Tibial nerve (tissue), 4 donors: ENCODE results near the gene HSD17B1. TPM values are rescaled to one million over a fixed set of nuclear protein-coding genes. Genes with fewer than 3 reads are reported as not detected.
A peak's percentile ranks its signal among the peaks of the same experiment; 100 is the strongest.

Source experiments
- DNase-seq, 2 donors: peaks; one replicate each; pipeline ENCODE4 v3.0.0-alpha.2; 2019; ENCODE audit warnings: low spot score in 2 of 2
- H3K27ac ChIP-seq, 4 donors: fragments of 200-600 bp; sonication (generic) in 3 of 4; one replicate each; pipeline ENCODE4 v1.5.1; 2017 to 2019; ENCODE audit warnings: mild to moderate bottlenecking in 1 of 4
- H3K27me3 ChIP-seq, 2 donors: fragments of 200-600 bp; sonication (generic) in 1 of 2; one replicate each; pipeline versions ENCODE4 v1.5.1 to v1.6.0; 2017 to 2019
- H3K36me3 ChIP-seq, 3 donors: fragments of 200-600 bp; sonication (generic); one replicate each; pipeline ENCODE4 v1.5.1; 2018 to 2019
- H3K4me1 ChIP-seq, 4 donors: fragments of 200-600 bp; sonication (generic) in 3 of 4; one replicate each; pipeline ENCODE4 v1.5.1; 2017 to 2019
- H3K4me3 ChIP-seq, 4 donors: fragments of 200-600 bp; sonication (generic) in 3 of 4; one replicate each; pipeline ENCODE4 v1.5.1; 2017 to 2019; ENCODE audit warnings: mild to moderate bottlenecking in 1 of 4, moderate library complexity in 1 of 4
- H3K9me3 ChIP-seq, 4 donors: fragments of 200-600 bp; sonication (generic) in 3 of 4; one replicate each; pipeline ENCODE4 v1.5.1; 2017 to 2019
- EP300 ChIP-seq, 2 donors: sonication (generic); formaldehyde crosslinking; IDR thresholded peaks; one replicate each; pipeline ENCODE4 v1.6.1; 2017; ENCODE audit warnings: antibody characterized with exemption in 2 of 2, mild to moderate bottlenecking in 1 of 2
- POLR2A ChIP-seq, 2 donors: fragments of 450-650 bp; IDR thresholded peaks; one replicate each; pipeline ENCODE4 v1.6.1; 2017; ENCODE audit warnings: antibody characterized with exemption in 2 of 2, mild to moderate bottlenecking in 2 of 2, moderate library complexity in 2 of 2
- WGBS, 2 donors: methylation state at CpG; one replicate each; pipeline ENCODE4 v1.1.5; 2018; 5-methylcytosine and 5-hydroxymethylcytosine counted together
- total RNA-seq, 4 donors: library from RNA; depleted of rRNA; stranded (reverse); fragments of >200 nt; gene quantifications; one replicate each; pipeline ENCODE4 v1.1.0, GENCODE V29; 2016
- TF ChIP-seq, protein P1 (sequence below), 5 experiments: fragments of 200-600 bp in 3 of 5; fragments of 450-650 bp in 2 of 5; sonication (generic) in 3 of 5; IDR thresholded peaks; one replicate each; pipeline ENCODE4 v1.5.1; 2016 to 2019; ENCODE audit warnings: antibody characterized with exemption in 5 of 5, mild to moderate bottlenecking in 3 of 5, moderate library complexity in 2 of 5

The HSD17B1 gene
- total RNA-seq, 4 donors from 2014 or later: 0.78 to 4.4 (median 3.7) TPM

DNA sequence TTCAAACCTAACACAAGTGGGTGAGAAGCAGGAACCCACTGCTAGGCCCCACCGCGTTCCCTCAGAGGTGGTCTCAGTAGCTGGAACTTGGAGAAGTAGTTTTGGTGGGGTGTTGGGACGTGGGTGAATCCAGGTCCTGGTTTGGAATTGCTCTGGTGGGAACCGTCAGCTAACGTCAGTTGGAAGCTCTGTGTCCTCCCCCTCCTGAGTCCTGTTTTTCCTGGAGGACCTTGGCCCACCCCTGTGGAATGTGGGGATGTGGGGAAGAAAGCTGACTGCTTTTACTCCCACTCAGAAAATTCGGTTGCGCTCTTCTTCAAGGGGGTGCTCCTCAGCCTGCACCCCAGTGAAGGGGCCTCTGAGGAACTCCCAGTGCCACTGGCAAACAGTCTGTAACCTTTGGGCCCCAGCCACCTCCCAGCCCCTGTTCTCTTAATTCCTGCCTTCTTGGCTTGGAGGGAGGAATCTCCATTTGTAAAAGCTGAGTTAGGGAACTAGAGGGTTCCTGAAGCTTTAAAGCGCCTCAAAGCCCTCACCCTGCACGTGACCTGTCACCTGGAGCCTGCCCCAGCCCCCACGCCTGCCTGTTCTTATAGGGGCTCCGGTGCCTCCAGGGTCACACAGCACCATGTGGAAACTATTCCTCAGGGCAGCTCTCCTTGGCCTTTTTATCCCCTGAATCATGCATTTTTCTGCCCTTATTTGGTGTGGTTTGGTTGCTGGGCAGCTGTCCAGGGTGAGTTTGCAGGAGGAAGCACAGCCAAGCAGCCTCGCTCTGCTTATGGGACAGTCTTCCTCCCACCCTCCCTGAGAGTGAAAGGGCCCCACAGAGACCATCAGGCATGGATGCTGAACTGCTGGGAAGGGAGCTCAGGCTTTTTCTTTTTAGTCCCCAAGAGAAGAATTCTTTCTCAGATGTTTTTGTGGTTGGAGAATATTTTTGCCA lies 32.9 kb upstream of the HSD17B1 start:
- TF ChIP-seq POLR2A (IDR thresholded peaks at IDR 0.05) (peak in 1 of 2 donors; percentile 42), EP300 (IDR thresholded peaks at IDR 0.05) (peak; percentile 64 to 95)
- TF ChIP-seq, protein P1, sequence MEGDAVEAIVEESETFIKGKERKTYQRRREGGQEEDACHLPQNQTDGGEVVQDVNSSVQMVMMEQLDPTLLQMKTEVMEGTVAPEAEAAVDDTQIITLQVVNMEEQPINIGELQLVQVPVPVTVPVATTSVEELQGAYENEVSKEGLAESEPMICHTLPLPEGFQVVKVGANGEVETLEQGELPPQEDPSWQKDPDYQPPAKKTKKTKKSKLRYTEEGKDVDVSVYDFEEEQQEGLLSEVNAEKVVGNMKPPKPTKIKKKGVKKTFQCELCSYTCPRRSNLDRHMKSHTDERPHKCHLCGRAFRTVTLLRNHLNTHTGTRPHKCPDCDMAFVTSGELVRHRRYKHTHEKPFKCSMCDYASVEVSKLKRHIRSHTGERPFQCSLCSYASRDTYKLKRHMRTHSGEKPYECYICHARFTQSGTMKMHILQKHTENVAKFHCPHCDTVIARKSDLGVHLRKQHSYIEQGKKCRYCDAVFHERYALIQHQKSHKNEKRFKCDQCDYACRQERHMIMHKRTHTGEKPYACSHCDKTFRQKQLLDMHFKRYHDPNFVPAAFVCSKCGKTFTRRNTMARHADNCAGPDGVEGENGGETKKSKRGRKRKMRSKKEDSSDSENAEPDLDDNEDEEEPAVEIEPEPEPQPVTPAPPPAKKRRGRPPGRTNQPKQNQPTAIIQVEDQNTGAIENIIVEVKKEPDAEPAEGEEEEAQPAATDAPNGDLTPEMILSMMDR (IDR thresholded peaks at IDR 0.05): peak in 1 of 5 experiments; percentile 23
- WGBS, 2 donors: 3 to 10% methylated on average over 12 of the region's 12 CpGs
- peaks cover 5 to 85% (median 65%) of the 10 kb centered on the region in 4 donors for H3K4me1 ChIP-seq
- H3K27me3 ChIP-seq: no peaks in the 10 kb centered on the region
- peak overlapping the region; percentile 85 to 94 (median 90) for H3K27ac ChIP-seq
- peak overlapping the region in 1 of 4 donors; percentile 8 for H3K4me3 ChIP-seq
- peak; percentile 96 to 98 for DNase-seq
- peaks cover 0 to 8% (median 0%) of the 10 kb centered on the region in 3 donors for H3K36me3 ChIP-seq
- H3K9me3 ChIP-seq: no peaks in the 10 kb centered on the region

DNA sequence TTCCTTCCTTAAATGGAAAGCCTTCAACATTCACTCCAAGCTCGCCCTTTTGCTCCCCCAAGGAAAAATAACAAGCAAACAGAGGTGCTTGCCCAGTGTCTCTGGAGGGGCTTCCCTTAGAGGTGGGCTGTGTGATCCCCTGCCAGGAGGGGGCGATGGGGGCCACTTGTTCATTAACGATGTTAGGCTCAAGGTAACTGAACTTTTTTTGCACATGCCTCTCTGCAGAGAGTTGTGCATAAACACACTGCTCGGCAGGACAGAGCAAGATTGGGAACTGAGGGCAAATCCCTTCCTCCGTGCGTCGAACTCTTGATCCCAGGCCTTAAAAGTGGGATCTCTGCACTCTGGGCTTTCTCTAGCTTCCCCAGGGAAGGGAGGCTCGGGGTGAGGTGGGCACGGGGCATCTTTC lies 32.2 kb upstream of the HSD17B1 start:
- no peaks in the 10 kb centered on the region for H3K9me3 ChIP-seq
- WGBS, 2 donors: 5 to 20% methylated on average over 9 of the region's 9 CpGs
- peak overlapping the region; percentile 85 to 94 (median 90) for H3K27ac ChIP-seq
- no peak for TF ChIP-seq EP300 (IDR thresholded peaks at IDR 0.05)
- TF ChIP-seq, protein P1 (IDR thresholded peaks at IDR 0.05): no peak
- TF ChIP-seq POLR2A (IDR thresholded peaks at IDR 0.05): no peak
- H3K4me3 ChIP-seq: peak overlapping the region in 1 of 4 donors; percentile 8
- no peak for DNase-seq
- H3K27me3 ChIP-seq: no peaks in the 10 kb centered on the region
- peaks cover 0 to 5% (median 0%) of the 10 kb centered on the region in 3 donors for H3K36me3 ChIP-seq
- peaks cover 5 to 89% (median 65%) of the 10 kb centered on the region in 4 donors for H3K4me1 ChIP-seq

DNA sequence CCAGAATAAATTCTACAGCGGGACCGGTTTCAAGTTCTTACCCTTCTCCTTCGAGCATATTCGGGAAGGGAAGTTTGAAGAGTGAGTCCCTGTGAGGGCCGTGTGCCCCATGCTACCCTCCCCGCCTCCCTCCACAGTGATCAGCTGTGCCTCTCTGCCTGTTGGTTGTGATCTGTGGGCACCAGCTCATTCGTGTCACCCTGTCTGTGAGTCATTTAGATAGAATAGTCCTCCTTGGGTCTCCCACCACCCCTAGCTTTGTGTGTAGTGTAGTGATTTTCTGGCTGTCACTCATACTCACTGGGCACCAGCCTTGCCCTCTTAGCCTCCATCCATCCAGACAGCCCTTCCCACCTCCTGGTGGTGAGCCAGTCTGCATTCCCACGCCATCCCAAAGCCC lies 31.7 kb upstream of the HSD17B1 start:
- no peaks in the 10 kb centered on the region for H3K27me3 ChIP-seq
- peaks cover 5 to 90% (median 65%) of the 10 kb centered on the region in 4 donors for H3K4me1 ChIP-seq
- H3K27ac ChIP-seq: peak overlapping the region; percentile 85 to 94 (median 90)
- WGBS, 2 donors: 11 to 26% methylated on average over 8 of the region's 8 CpGs
- H3K9me3 ChIP-seq: no peaks in the 10 kb centered on the region
- peak overlapping the region in 1 of 4 donors; percentile 8 for H3K4me3 ChIP-seq
- H3K36me3 ChIP-seq: peaks cover 0 to 3% (median 0%) of the 10 kb centered on the region in 3 donors
- TF ChIP-seq, protein P1 (IDR thresholded peaks at IDR 0.05): no peak
- TF ChIP-seq EP300 (IDR thresholded peaks at IDR 0.05) (no peak), POLR2A (IDR thresholded peaks at IDR 0.05) (no peak)
- DNase-seq: no peak

DNA sequence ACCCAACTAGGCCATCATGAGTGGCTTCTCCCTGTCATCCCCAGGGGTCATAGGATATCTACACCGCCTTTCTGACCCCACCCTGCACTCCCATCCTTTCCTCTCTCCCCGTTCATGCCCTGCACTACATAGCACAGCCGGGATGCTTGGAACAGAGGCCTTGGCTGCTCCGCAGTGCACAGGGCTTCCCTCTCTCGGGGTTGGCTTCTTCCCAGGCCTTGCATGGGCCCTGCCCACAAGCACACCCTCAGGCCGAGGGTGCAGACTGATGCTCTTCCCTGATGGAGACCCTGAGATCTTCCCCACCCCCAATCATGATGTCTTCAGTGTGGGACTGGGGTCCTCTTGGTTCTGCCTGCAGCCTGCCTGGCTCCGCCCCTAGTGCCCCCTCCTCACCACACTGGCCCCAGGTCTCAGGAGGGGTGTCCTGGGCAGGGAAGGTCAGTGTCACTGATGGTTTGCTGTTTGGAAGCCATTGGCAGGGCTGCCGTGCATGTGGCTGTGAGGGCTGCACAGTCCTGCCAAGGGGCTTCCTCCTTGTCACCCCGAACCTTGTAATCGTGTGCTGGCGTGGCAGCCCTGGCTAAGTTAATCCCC lies 31.0 kb upstream of the HSD17B1 start:
- peaks cover 5 to 90% (median 65%) of the 10 kb centered on the region in 4 donors for H3K4me1 ChIP-seq
- DNase-seq: no peak
- no peaks in the 10 kb centered on the region for H3K36me3 ChIP-seq

More for the DNA sequence above, 31.0 kb upstream of the HSD17B1 start:
- 32 to 36% methylated on average over 8 to 10 of the region's 11 CpGs for WGBS, 2 donors
- no peaks in the 10 kb centered on the region for H3K27me3 ChIP-seq
- peak overlapping the region; percentile 85 to 94 (median 90) for H3K27ac ChIP-seq
- H3K4me3 ChIP-seq: no peak overlapping the region
- TF ChIP-seq POLR2A (IDR thresholded peaks at IDR 0.05): no peak
- TF ChIP-seq, protein P1 (IDR thresholded peaks at IDR 0.05): no peak
- no peak for TF ChIP-seq EP300 (IDR thresholded peaks at IDR 0.05)
- no peaks in the 10 kb centered on the region for H3K9me3 ChIP-seq
